ENCODE measurements around the gene LCP2.

DNA sequence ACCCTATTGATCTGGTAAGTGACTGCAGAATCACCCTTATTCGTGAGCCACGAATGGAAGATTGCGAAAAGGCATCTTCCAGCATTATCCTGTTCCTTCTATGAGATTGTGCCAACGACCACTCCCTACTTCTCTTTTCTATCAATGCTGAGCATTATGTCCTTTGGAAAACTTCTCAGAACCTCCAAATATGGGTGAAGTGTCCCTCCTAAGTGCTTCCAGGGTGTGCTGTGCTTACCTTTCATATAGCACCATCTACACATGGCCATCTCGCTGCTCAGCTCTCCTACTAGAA lies 14.7 kb upstream of the LCP2 start:
- TF ChIP-seq, protein P1, sequence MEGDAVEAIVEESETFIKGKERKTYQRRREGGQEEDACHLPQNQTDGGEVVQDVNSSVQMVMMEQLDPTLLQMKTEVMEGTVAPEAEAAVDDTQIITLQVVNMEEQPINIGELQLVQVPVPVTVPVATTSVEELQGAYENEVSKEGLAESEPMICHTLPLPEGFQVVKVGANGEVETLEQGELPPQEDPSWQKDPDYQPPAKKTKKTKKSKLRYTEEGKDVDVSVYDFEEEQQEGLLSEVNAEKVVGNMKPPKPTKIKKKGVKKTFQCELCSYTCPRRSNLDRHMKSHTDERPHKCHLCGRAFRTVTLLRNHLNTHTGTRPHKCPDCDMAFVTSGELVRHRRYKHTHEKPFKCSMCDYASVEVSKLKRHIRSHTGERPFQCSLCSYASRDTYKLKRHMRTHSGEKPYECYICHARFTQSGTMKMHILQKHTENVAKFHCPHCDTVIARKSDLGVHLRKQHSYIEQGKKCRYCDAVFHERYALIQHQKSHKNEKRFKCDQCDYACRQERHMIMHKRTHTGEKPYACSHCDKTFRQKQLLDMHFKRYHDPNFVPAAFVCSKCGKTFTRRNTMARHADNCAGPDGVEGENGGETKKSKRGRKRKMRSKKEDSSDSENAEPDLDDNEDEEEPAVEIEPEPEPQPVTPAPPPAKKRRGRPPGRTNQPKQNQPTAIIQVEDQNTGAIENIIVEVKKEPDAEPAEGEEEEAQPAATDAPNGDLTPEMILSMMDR (IDR thresholded peaks at IDR 0.05; ENCODE audit: extremely low read depth in 1 of 2, insufficient read depth in 1 of 2, low read depth in 1 of 2, low read length in 2 of 2): no peak
- no peak for TF ChIP-seq EZH2 (IDR thresholded peaks at IDR 0.05; ENCODE audit: borderline replicate concordance, low read depth, low read length, severe bottlenecking)
- TF ChIP-seq, protein P2, sequence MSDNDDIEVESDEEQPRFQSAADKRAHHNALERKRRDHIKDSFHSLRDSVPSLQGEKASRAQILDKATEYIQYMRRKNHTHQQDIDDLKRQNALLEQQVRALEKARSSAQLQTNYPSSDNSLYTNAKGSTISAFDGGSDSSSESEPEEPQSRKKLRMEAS (IDR thresholded peaks at IDR 0.05; ENCODE audit: insufficient read depth, insufficient read length): no peak
- TF ChIP-seq JUN (IDR thresholded peaks at IDR 0.05; ENCODE audit: borderline replicate concordance, insufficient read depth, insufficient read length, low read depth): no peak

All from endothelial cell of umbilical vein (primary cell).